Caco-2 (cell line): ENCODE data around the gene ESD. TPM values are rescaled to one million over a fixed set of nuclear protein-coding genes. Genes with fewer than 3 reads are reported as not detected.

Source experiments
- BruUV-seq: library from RNA; stranded (reverse); fragments of 400-500 nt; replicated peaks from 2 replicates; lab custom pipeline; 2021; lab: Mats Ljungman, UMichigan
- CTCF ChIA-PET: fragments of 300-600 bp; sonication (Branson Sonifier 250); formaldehyde crosslinking; loops from one replicate; lab custom pipeline; 2022; ENCODE audit warnings: antibody characterized with exemption; lab: Charles Lee
- POLR2A ChIA-PET: fragments of 300-600 bp; sonication (Branson Sonifier 250); formaldehyde crosslinking; loops from one replicate; lab custom pipeline; 2022; ENCODE audit warnings: antibody characterized with exemption; lab: Charles Lee
- DNase-seq, 2 experiments: peaks; one replicate each; pipeline versions ENCODE4 v3.0.0 to v3.0.0-alpha.2; 2020 to 2022
- H3K27me3 ChIP-seq: replicated peaks from 2 replicates; pipeline ENCODE4 v1.6.0; 2011; ENCODE audit warnings: low read length; ENCODE audit not compliant: control insufficient read depth, insufficient read depth
- H3K36me3 ChIP-seq: 2 replicates; pipeline ENCODE4 v1.5.1; 2011; ENCODE audit warnings: low read length; ENCODE audit not compliant: control insufficient read depth, insufficient read depth
- H3K4me1 ChIP-seq: fragments of 250-450 bp; sonication (Bioruptor Pico); 2 replicates; pipeline ENCODE4 v1.5.1; 2020; ENCODE audit warnings: mild to moderate bottlenecking
- H3K4me3 ChIP-seq: 2 replicates; pipeline ENCODE4 v1.5.1; 2011; ENCODE audit warnings: low read depth, mild to moderate bottlenecking, control low read depth, low read length
- H3K9me3 ChIP-seq: fragments of 250-450 bp; sonication (Bioruptor Pico); 2 replicates; pipeline ENCODE4 v1.5.1; 2020; ENCODE audit warnings: mild to moderate bottlenecking, moderate library complexity
- H3K27ac Mint-ChIP-seq: one replicate; pipeline ENCODE4 v1.8.0; 2022; ENCODE audit warnings: mixed read lengths; ENCODE audit not compliant: unreplicated experiment
- H3K27me3 Mint-ChIP-seq: one replicate; pipeline ENCODE4 v1.8.0; 2022; ENCODE audit warnings: mixed read lengths; ENCODE audit not compliant: insufficient read depth, unreplicated experiment
- H3K36me3 Mint-ChIP-seq: one replicate; pipeline ENCODE4 v1.8.0; 2022; ENCODE audit warnings: mild to moderate bottlenecking, mixed read lengths; ENCODE audit not compliant: insufficient read depth, unreplicated experiment
- H3K4me1 Mint-ChIP-seq: one replicate; pipeline ENCODE4 v1.8.0; 2022; ENCODE audit warnings: low read depth, mixed read lengths; ENCODE audit not compliant: unreplicated experiment
- H3K4me3 Mint-ChIP-seq: one replicate; pipeline ENCODE4 v1.8.0; 2022; ENCODE audit warnings: mild to moderate bottlenecking, moderate library complexity, mixed read lengths; ENCODE audit not compliant: unreplicated experiment
- H3K9me3 Mint-ChIP-seq: one replicate; pipeline ENCODE4 v1.8.0; 2022; ENCODE audit warnings: mixed read lengths; ENCODE audit not compliant: unreplicated experiment
- CTCF ChIP-seq, 2 experiments: fragments of 200-600 bp in 1 of 2; IDR thresholded peaks; 1 replicate in 1 of 2; 2 replicates in 1 of 2; pipeline versions ENCODE4 v1.5.1 to v1.8.0; 2011 to 2022; ENCODE audit warnings: antibody characterized with exemption in 1 of 2, control low read depth in 1 of 2, inconsistent platforms in 1 of 2, low read depth in 1 of 2, low read length in 1 of 2, mild to moderate bottlenecking in 1 of 2, moderate library complexity in 1 of 2; ENCODE audit not compliant: insufficient read depth in 1 of 2, severe bottlenecking in 1 of 2, unreplicated experiment in 1 of 2
- intact Hi-C: fragments of 100-400 bp; cut with micrococcal nuclease; formaldehyde crosslinking; loops from one replicate; pipeline ENCODE4 v1.10.0; 2022; ENCODE audit not compliant: unreplicated experiment
- total RNA-seq: library from RNA; stranded (reverse); gene quantifications from 2 replicates; pipeline ENCODE4 v1.2.3, GENCODE V29; 2022

ESD gene
- total RNA-seq, 1 experiment from 2014 or later, result 119 TPM

GRCh38 chr13:46783504-46783903 is 13.5 kb downstream of the ESD start:
- H3K4me1 ChIP-seq, result no peaks in the 10 kb centered on the region
- no peak overlapping the region for H3K27ac Mint-ChIP-seq
- H3K4me1 Mint-ChIP-seq, result no peaks in the 10 kb centered on the region

DNA sequence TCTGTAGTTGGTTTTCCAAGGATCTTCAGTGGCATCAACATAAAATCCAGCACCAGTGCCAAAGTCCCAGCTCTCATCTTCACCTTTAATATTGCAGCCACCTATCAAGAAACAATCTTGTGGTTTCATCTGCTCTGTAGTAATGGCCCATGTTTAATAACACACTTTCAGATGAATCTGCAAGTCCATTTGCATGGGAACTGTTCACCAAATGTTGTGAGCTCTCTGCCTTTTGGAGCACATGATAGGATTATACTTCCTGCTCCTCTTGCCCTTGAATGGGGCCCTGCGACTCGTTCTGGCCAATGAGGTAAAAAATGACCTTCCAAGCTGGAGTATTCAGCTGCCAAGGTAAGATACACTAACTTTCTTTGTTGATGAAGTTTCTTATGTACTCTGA is 14.3 kb downstream of the ESD start:
- ChIA-PET POLR2A (no interaction called here), CTCF (no interaction called here)
- H3K4me1 ChIP-seq, result no peaks in the 10 kb centered on the region
- DNase-seq, result no peak
- Mint-ChIP-seq H3K9me3 (no peaks in the 10 kb centered on the region), H3K36me3 (peaks cover 54% of the 10 kb centered on the region), H3K4me1 (no peaks in the 10 kb centered on the region), H3K4me3 (no peak overlapping the region), H3K27ac (no peak overlapping the region), H3K27me3 (no peaks in the 10 kb centered on the region)
- H3K4me3 ChIP-seq, result no peak overlapping the region
- H3K27me3 ChIP-seq, result no peaks in the 10 kb centered on the region
- no peaks in the 10 kb centered on the region for H3K9me3 ChIP-seq
- no peak for TF ChIP-seq CTCF (IDR thresholded peaks at IDR 0.05; ENCODE audit: insufficient read depth in 1 of 2, low read depth in 1 of 2, low read length in 1 of 2, severe bottlenecking in 1 of 2, unreplicated experiment in 1 of 2)
- no peaks in the 10 kb centered on the region for H3K36me3 ChIP-seq
- intact Hi-C loops, result no loop called here
- no TSS peak for BruUV-seq

More at GRCh38 chr13:46783504-46783903, 13.5 kb downstream of the ESD start:
- CTCF ChIA-PET, result no interaction called here
- Histone ChIP-seq H3K4me3 (no peak overlapping the region), H3K9me3 (no peaks in the 10 kb centered on the region), H3K36me3 (no peaks in the 10 kb centered on the region), H3K27me3 (no peaks in the 10 kb centered on the region)
- intact Hi-C loops, result no loop called here
- Mint-ChIP-seq H3K4me3 (no peak overlapping the region), H3K9me3 (no peaks in the 10 kb centered on the region), H3K27me3 (no peaks in the 10 kb centered on the region), H3K36me3 (peaks cover 47% of the 10 kb centered on the region)
- DNase-seq, result no peak
- no peak for TF ChIP-seq CTCF (IDR thresholded peaks at IDR 0.05; ENCODE audit: insufficient read depth in 1 of 2, low read depth in 1 of 2, low read length in 1 of 2, severe bottlenecking in 1 of 2, unreplicated experiment in 1 of 2)
- BruUV-seq, result no TSS peak
- POLR2A ChIA-PET, result no interaction called here

GRCh38 chr13:46782066-46782465 is 14.9 kb downstream of the ESD start:
- no peaks in the 10 kb centered on the region for H3K27me3 Mint-ChIP-seq
- H3K4me3 Mint-ChIP-seq, result no peak overlapping the region
- no peaks in the 10 kb centered on the region for H3K9me3 Mint-ChIP-seq
- ChIA-PET POLR2A (no interaction called here), CTCF (no interaction called here)
- intact Hi-C loops, result no loop called here
- no peaks in the 10 kb centered on the region for H3K27me3 ChIP-seq
- DNase-seq, result no peak
- BruUV-seq, result no TSS peak
- H3K4me1 Mint-ChIP-seq, result no peaks in the 10 kb centered on the region
- H3K36me3 Mint-ChIP-seq, result peaks cover 56% of the 10 kb centered on the region
- H3K27ac Mint-ChIP-seq, result no peak overlapping the region
- TF ChIP-seq CTCF (IDR thresholded peaks at IDR 0.05; ENCODE audit: insufficient read depth in 1 of 2, low read depth in 1 of 2, low read length in 1 of 2, severe bottlenecking in 1 of 2, unreplicated experiment in 1 of 2), result no peak
- H3K9me3 ChIP-seq, result no peaks in the 10 kb centered on the region
- H3K4me1 ChIP-seq, result no peaks in the 10 kb centered on the region
- no peaks in the 10 kb centered on the region for H3K36me3 ChIP-seq
- H3K4me3 ChIP-seq, result no peak overlapping the region
